K562 (cell line): Measurements from ENCODE around the gene TNNT2. TPM values are rescaled to one million over a fixed set of nuclear protein-coding genes. Genes with fewer than 3 reads are reported as not detected.

ENCODE experiments used
- ATAC-seq: fragments of 200-7000 bp; cut with Tn5 transposase; 3 replicates; pipeline ENCODE4 v1.9.1; 2020; ENCODE audit warnings: moderate library complexity
- BruUV-seq: library from RNA; stranded (reverse); fragments of 400-500 nt; replicated peaks from 2 replicates; lab custom pipeline; 2021; lab: Mats Ljungman, UMichigan
- CTCF ChIA-PET: fragments of 300-600 bp; formaldehyde crosslinking; extraction: SDS; loops from one replicate; lab custom pipeline; 2021; ENCODE audit warnings: low intra/inter-chr PET ratio; lab: Yijun Ruan, JAX
- POLR2A ChIA-PET: fragments of 300-600, 350-650 bp; sonication (Branson Sonifier 250); formaldehyde crosslinking; extraction: SDS; loops from one replicate; lab custom pipeline; 2021; ENCODE audit warnings: antibody characterized with exemption, inconsistent platforms; lab: Yijun Ruan, JAX
- DNase-seq, 4 experiments: peaks; one replicate each; pipeline versions ENCODE4 v3.0.0 to v3.0.0-alpha.2; 2011 to 2018; ENCODE audit warnings: low spot score in 3 of 4, mixed read lengths in 3 of 4; ENCODE audit errors: extremely low read depth in 1 of 4
- FAIRE-seq: peaks from 2 replicates; lab custom pipeline; 2011; peaks lifted over from hg19 to GRCh38; lab: Jason Lieb, UNC
- H2AFZ ChIP-seq: 2 replicates; pipeline ENCODE4 v1.6.0; 2011; ENCODE audit warnings: low read depth, low read length, control low read depth, inconsistent platforms
- H3K27ac ChIP-seq: fragments of 200-600 bp; 3 replicates; pipeline ENCODE4 v1.8.0; 2011; ENCODE audit warnings: low read depth, mild to moderate bottlenecking, control low read depth, inconsistent platforms, low read length, moderate library complexity, mixed read lengths; ENCODE audit errors: extremely low read depth
- H3K27me3 ChIP-seq, 2 experiments: fragments of 300-600 bp in 1 of 2; 2 replicates in 1 of 2; 3 replicates in 1 of 2; pipeline versions ENCODE4 v1.6.0 to v1.8.0; 2011; ENCODE audit warnings: inconsistent platforms in 2 of 2, low read length in 2 of 2, mild to moderate bottlenecking in 1 of 2, mixed read lengths in 1 of 2, moderate library complexity in 1 of 2; ENCODE audit not compliant: control insufficient read depth in 2 of 2, insufficient read depth in 2 of 2
- H3K36me3 ChIP-seq: fragments of 300-600 bp; 3 replicates; pipeline ENCODE4 v1.8.0; 2011; ENCODE audit warnings: mild to moderate bottlenecking, low read length, inconsistent platforms; ENCODE audit not compliant: control insufficient read depth, insufficient read depth
- H3K4me1 ChIP-seq, 2 experiments: fragments of 200-600 bp in 1 of 2; replicated peaks in 1 of 2; 2 replicates in 1 of 2; 3 replicates in 1 of 2; pipeline versions ENCODE4 v1.5.1 to v1.8.0; 2011; ENCODE audit warnings: inconsistent platforms in 2 of 2, low read length in 2 of 2, mild to moderate bottlenecking in 1 of 2, mixed read lengths in 1 of 2, moderate library complexity in 1 of 2; ENCODE audit not compliant: control insufficient read depth in 2 of 2, insufficient read depth in 2 of 2
- H3K4me2 ChIP-seq: 2 replicates; pipeline ENCODE4 v1.6.1; 2011; ENCODE audit warnings: low read length, control low read depth, inconsistent platforms, mixed read lengths; ENCODE audit not compliant: insufficient read depth
- H3K4me3 ChIP-seq: fragments of 200-600 bp; sonication (generic), shearing (Covaris generic); 2 replicates; pipeline ENCODE4 v1.5.1; 2016; ENCODE audit warnings: control low read depth, inconsistent platforms
- H3K79me2 ChIP-seq: fragments of 200-600 bp; 3 replicates; pipeline ENCODE4 v1.8.0; 2011; ENCODE audit warnings: low read length, inconsistent platforms; ENCODE audit not compliant: control insufficient read depth, insufficient read depth
- H3K9ac ChIP-seq, 2 experiments: 2 replicates each; pipeline versions ENCODE4 v1.6.0 to v1.6.1; 2011; ENCODE audit warnings: low read depth in 2 of 2, low read length in 2 of 2, control low read depth in 1 of 2, inconsistent platforms in 1 of 2, mild to moderate bottlenecking in 1 of 2, mixed read lengths in 1 of 2; ENCODE audit not compliant: insufficient read depth in 1 of 2
- H3K9me1 ChIP-seq: one replicate; pipeline ENCODE4 v1.6.0; 2011; ENCODE audit warnings: inconsistent platforms, mild to moderate bottlenecking, low read length, moderate library complexity; ENCODE audit not compliant: control insufficient read depth, insufficient read depth
- H3K9me3 ChIP-seq: replicated peaks from 2 replicates; pipeline ENCODE4 v1.5.1; 2011; ENCODE audit warnings: low read depth, low read length, inconsistent platforms; ENCODE audit not compliant: control insufficient read depth, insufficient read depth
- H4K20me1 ChIP-seq: replicated peaks from 2 replicates; pipeline ENCODE4 v1.6.1; 2011; ENCODE audit warnings: low read length, inconsistent platforms, mixed read lengths; ENCODE audit not compliant: control insufficient read depth, insufficient read depth
- ETS2 ChIP-seq: IDR thresholded peaks from 2 replicates; pipeline ENCODE4 v1.6.1; 2016; ENCODE audit warnings: borderline replicate concordance, missing genetic modification characterization, mild to moderate bottlenecking, moderate library complexity, missing compliant biosample characterization; ENCODE audit not compliant: poor library complexity, severe bottlenecking
- FOXP1 ChIP-seq: sonication (generic); formaldehyde crosslinking; IDR thresholded peaks from 2 replicates; pipeline ENCODE4 v1.8.0; 2022; ENCODE audit warnings: mild to moderate bottlenecking, missing genetic modification reagents
- HNRNPL ChIP-seq: fragments of 200-400 bp; formaldehyde crosslinking; IDR thresholded peaks from 2 replicates; pipeline ENCODE4 v1.6.1; 2017; ENCODE audit warnings: low read depth, mild to moderate bottlenecking, low read length
- MBD2 ChIP-seq: sonication (generic); IDR thresholded peaks from 2 replicates; pipeline ENCODE4 v1.6.1; 2016; ENCODE audit warnings: low read depth, borderline replicate concordance
- MYNN ChIP-seq, 2 experiments: sonication (generic); formaldehyde crosslinking in 1 of 2; IDR thresholded peaks; 2 replicates each; pipeline versions ENCODE4 v1.5.0 to v1.6.1; 2016 to 2020; ENCODE audit warnings: antibody characterized with exemption in 1 of 2, missing genetic modification reagents in 1 of 2
- SIX5 ChIP-seq, 2 experiments: IDR thresholded peaks; 2 replicates each; pipeline ENCODE4 v1.6.1; 2011; ENCODE audit warnings: low read length in 2 of 2, borderline replicate concordance in 1 of 2, low read depth in 1 of 2, mild to moderate bottlenecking in 1 of 2, moderate library complexity in 1 of 2; ENCODE audit not compliant: insufficient read depth in 1 of 2
- SMAD3 ChIP-seq: fragments of 450-650 bp; formaldehyde crosslinking; conservative IDR thresholded peaks from 2 replicates; pipeline ENCODE4 v1.4.0; 2020; ENCODE audit warnings: mild to moderate bottlenecking
- SMARCC2 ChIP-seq: fragments of 450-650 bp; IDR thresholded peaks from 2 replicates; pipeline ENCODE4 v1.6.1; 2017; ENCODE audit warnings: antibody characterized with exemption, moderate library complexity, mild to moderate bottlenecking, low read depth
- TOE1 ChIP-seq, 2 experiments: fragments of 450-650 bp in 1 of 2; sonication (generic) in 1 of 2; formaldehyde crosslinking in 1 of 2; IDR thresholded peaks; 2 replicates each; pipeline versions ENCODE4 v1.7.1 to v1.8.0; 2016 to 2022; ENCODE audit warnings: borderline replicate concordance in 2 of 2, mild to moderate bottlenecking in 2 of 2, antibody characterized with exemption in 1 of 2, inconsistent platforms in 1 of 2, low read depth in 1 of 2, missing genetic modification reagents in 1 of 2, moderate library complexity in 1 of 2
- ZNF436 ChIP-seq: fragments of 250-450, 450-650 bp; sonication (Bioruptor Pico); formaldehyde crosslinking; IDR thresholded peaks from 2 replicates; pipeline ENCODE4 v1.7.0; 2020; ENCODE audit warnings: mild to moderate bottlenecking
- WGBS: fragments of 100-300 bp; shearing (Covaris generic); methylation state at CpG from one replicate; pipeline ENCODE4 v1.1.6; 2016; ENCODE audit warnings: low coverage, mixed read lengths; ENCODE audit not compliant: insufficient coverage; ENCODE audit errors: missing lambda C conversion rate; 5-methylcytosine and 5-hydroxymethylcytosine counted together
- in situ Hi-C: fragments of 300-500 bp; cut with MboI; formaldehyde crosslinking; loops from 4 replicates; pipeline ENCODE4 v1.15.0; 2018; ENCODE audit warnings: inconsistent platforms, mixed read lengths
- intact Hi-C: fragments of 100-400 bp; cut with micrococcal nuclease; formaldehyde crosslinking; loops from 2 replicates; pipeline ENCODE4 v1.14.2; 2022
- polyA plus RNA-seq, 8 experiments: library from polyadenylated mRNA; depleted of rRNA in 4 of 8; stranded (reverse) in 5 of 8; unstranded in 3 of 8; fragments of >200 nt; fragmentation: Nextera tagmentation in 2 of 8; fragmentation: Illumina TruSeq in 1 of 8; extraction: Ambion mirVana in 2 of 8; extraction: Trizol in 1 of 8; gene quantifications; 2 replicates each; pipeline versions ENCODE4 v1.2.1 to v1.2.3, GENCODE V29; 2011 to 2014; ENCODE audit warnings: inconsistent platforms in 1 of 8, missing spikeins in 1 of 8
- total RNA-seq, 7 experiments: library from RNA; depleted of rRNA in 6 of 7; stranded (reverse); fragments of >200 nt in 6 of 7; fragmentation: Illumina TruSeq in 2 of 7; extraction: Trizol in 2 of 7; gene quantifications; 2 replicates each; pipeline versions ENCODE4 v1.2.1 to v1.2.3, GENCODE V29; 2011 to 2021; ENCODE audit warnings: low replicate concordance in 1 of 7
- TF ChIP-seq, protein P1 (sequence below): fragments of 450-650 bp; IDR thresholded peaks from 2 replicates; pipeline ENCODE4 v1.6.1; 2014; ENCODE audit warnings: low read depth, mild to moderate bottlenecking, moderate library complexity, borderline replicate concordance
- TF ChIP-seq, protein P2 (sequence below): fragments of 250-450 bp; sonication (Bioruptor Pico); IDR thresholded peaks from 2 replicates; pipeline ENCODE4 v1.9.0; 2021; ENCODE audit warnings: mild to moderate bottlenecking

TNNT2 gene
- total and polyA plus RNA-seq, 9 of the 15 experiments (the other 6 are each of a cell fraction or from before 2014, with no cell fraction given), result not detected

DNA sequence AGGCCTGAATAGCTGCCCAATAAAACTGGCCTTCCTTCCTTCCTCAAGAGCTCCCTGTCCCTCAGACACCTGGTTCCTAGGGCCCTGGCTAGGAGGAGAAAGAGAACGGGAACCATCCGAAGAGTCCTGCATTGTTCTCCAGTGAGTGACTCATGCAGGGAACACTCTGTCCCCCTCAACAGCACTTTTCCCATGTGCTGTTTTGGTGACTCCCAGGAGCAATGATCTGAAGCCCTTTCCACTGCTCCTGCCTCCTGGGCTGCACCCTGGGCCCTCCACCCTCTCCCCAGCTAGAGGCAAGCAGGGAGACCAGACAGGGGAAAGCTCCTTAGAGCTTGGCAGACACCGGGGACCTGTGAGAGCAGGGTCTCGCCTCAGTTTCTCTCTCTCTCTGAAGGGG is 18.9 kb downstream of the TNNT2 start:
- FAIRE-seq (no peak), ATAC-seq (no peak), DNase-seq (no peak)
- peaks cover 0 to 61% of the 10 kb centered on the region in 2 experiments; a peak in 2 of 5 replicates for H3K27me3 ChIP-seq
- BruUV-seq, result no TSS peak
- no peaks in the 10 kb centered on the region for H3K79me2 ChIP-seq
- peaks cover 0 to 3% of the 10 kb centered on the region in 2 experiments; a peak in 1 of 5 replicates for H3K4me1 ChIP-seq
- H3K36me3 ChIP-seq, result no peaks in the 10 kb centered on the region
- WGBS, result 0% methylated on average over 4 of the region's 4 CpGs
- no peak overlapping the region for H2AFZ ChIP-seq
- CTCF ChIA-PET, result interaction anchor here (5.2 kb wide), 1 partner anchor 104 kb away, joined by 60 read pairs; no protein-coding TSS in a partner anchor
- H3K27ac ChIP-seq, result no peak overlapping the region
- in situ Hi-C loops (no loop called here), intact Hi-C loops (no loop called here)
- no peaks in the 10 kb centered on the region for H3K9me3 ChIP-seq
- POLR2A ChIA-PET, result interaction anchor here (0.6 to 0.7 kb wide), 4 partner anchors 46 to 665 kb away, joined by 3 read pairs; no protein-coding TSS in a partner anchor
- peaks cover 21% of the 10 kb centered on the region; the same call in 1 of the 2 replicates for H4K20me1 ChIP-seq
- no peaks in the 10 kb centered on the region for H3K9me1 ChIP-seq
- no peak overlapping the region for H3K4me3 ChIP-seq
- no peak overlapping the region for H3K4me2 ChIP-seq
- H3K9ac ChIP-seq, result no peak overlapping the region
- TF ChIP-seq SMAD3 (CRISPR knock-in tag), result no peak
- TF ChIP-seq, protein P1, sequence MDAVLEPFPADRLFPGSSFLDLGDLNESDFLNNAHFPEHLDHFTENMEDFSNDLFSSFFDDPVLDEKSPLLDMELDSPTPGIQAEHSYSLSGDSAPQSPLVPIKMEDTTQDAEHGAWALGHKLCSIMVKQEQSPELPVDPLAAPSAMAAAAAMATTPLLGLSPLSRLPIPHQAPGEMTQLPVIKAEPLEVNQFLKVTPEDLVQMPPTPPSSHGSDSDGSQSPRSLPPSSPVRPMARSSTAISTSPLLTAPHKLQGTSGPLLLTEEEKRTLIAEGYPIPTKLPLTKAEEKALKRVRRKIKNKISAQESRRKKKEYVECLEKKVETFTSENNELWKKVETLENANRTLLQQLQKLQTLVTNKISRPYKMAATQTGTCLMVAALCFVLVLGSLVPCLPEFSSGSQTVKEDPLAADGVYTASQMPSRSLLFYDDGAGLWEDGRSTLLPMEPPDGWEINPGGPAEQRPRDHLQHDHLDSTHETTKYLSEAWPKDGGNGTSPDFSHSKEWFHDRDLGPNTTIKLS, result no peak
- no peak for TF ChIP-seq ETS2 (tag)
- TF ChIP-seq MBD2, result no peak
- TF ChIP-seq TOE1 (IDR thresholded peaks at IDR 0.05; ENCODE audit: borderline replicate concordance), result no peak
- no peak for TF ChIP-seq TOE1 (CRISPR knock-in tag; IDR thresholded peaks at IDR 0.05; ENCODE audit: borderline replicate concordance, low read depth)
- no peak for TF ChIP-seq SIX5 (IDR thresholded peaks at IDR 0.05; ENCODE audit: borderline replicate concordance in 1 of 2, insufficient read depth in 1 of 2, low read depth in 1 of 2, low read length in 2 of 2)
- TF ChIP-seq MYNN (IDR thresholded peaks at IDR 0.05), result no peak
- no peak for TF ChIP-seq MYNN (CRISPR knock-in tag; IDR thresholded peaks at IDR 0.05)
- TF ChIP-seq ZNF436 (CRISPR knock-in tag), result no peak
- TF ChIP-seq, protein P2, sequence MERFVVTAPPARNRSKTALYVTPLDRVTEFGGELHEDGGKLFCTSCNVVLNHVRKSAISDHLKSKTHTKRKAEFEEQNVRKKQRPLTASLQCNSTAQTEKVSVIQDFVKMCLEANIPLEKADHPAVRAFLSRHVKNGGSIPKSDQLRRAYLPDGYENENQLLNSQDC (CRISPR knock-in tag), result no peak
- no peak for TF ChIP-seq HNRNPL
- no peak for TF ChIP-seq SMARCC2
- TF ChIP-seq FOXP1 (CRISPR knock-in tag), result no peak
